Adrenal gland (tissue), 19 donors: Measurements from ENCODE around the gene RAB20. TPM values are rescaled to one million over a fixed set of nuclear protein-coding genes. Genes with fewer than 3 reads are reported as not detected.
"Not testable (repeated sequence)": the region's sequence is repeated elsewhere in the genome, so short reads cannot be mapped to it uniquely, and the experiment has no call there.

ENCODE experiments used
- DNase-seq, 7 donors: peaks; one replicate each; pipeline ENCODE4 v3.0.0-alpha.2; 2019 to 2020
- H3K27ac ChIP-seq, 5 donors: fragments of 200-600 bp; sonication (generic) in 4 of 5; 1 replicate in 3 of 5; 2 replicates in 2 of 5; pipeline versions ENCODE4 v1.5.1 to v1.8.0; 2016 to 2020; ENCODE audit warnings: mild to moderate bottlenecking in 1 of 5
- H3K27me3 ChIP-seq: fragments of 200-600 bp; 2 replicates; pipeline ENCODE4 v1.8.0; 2021
- H3K36me3 ChIP-seq, 2 donors: fragments of 200-600 bp; replicated peaks in 1 of 2; 1 replicate in 1 of 2; 2 replicates in 1 of 2; pipeline versions ENCODE4 v1.5.1 to v1.8.0; 2018 to 2022
- H3K4me1 ChIP-seq, 2 donors: fragments of 200-600 bp; replicated peaks in 1 of 2; 1 replicate in 1 of 2; 2 replicates in 1 of 2; pipeline versions ENCODE4 v1.5.1 to v1.8.0; 2018 to 2021
- H3K4me3 ChIP-seq, 4 donors: fragments of 200-600 bp; sonication (generic) in 3 of 4; one replicate each; pipeline ENCODE4 v1.5.1; 2016 to 2018
- H3K9me3 ChIP-seq, 3 donors: fragments of 200-600 bp; sonication (generic) in 1 of 3; replicated peaks in 1 of 3; 1 replicate in 2 of 3; 2 replicates in 1 of 3; pipeline versions ENCODE4 v1.5.1 to v1.8.0; 2016 to 2021
- POLR2A ChIP-seq, 2 donors: fragments of 450-650 bp; IDR thresholded peaks; one replicate each; pipeline ENCODE4 v1.6.1; 2017; ENCODE audit warnings: antibody characterized with exemption in 2 of 2, mild to moderate bottlenecking in 2 of 2, moderate library complexity in 1 of 2
- WGBS, 4 donors: extraction: QIAGEN DNeasy Blood & Tissue Kit in 2 of 4; methylation state at CpG; one replicate each; pipeline versions ENCODE4 v1.1.5 to v1.1.7; 2013 to 2017; 5-methylcytosine and 5-hydroxymethylcytosine counted together
- intact Hi-C, 2 donors: fragments of 100-400 bp; cut with DNase I; formaldehyde crosslinking; loops; one replicate each; pipeline versions ENCODE4 v1.14.1 to v1.15.0; 2022 to 2023
- long read RNA-seq, 10 donors: library from polyadenylated mRNA in 3 of 10; unstranded in 2 of 10; stranded (forward) in 1 of 10; transcript quantifications; one replicate each; pipeline ENCODE4 v2.0.0 and lab custom pipeline, GENCODE V29; 2021 to 2026
- polyA plus RNA-seq, 3 donors: library from polyadenylated mRNA; stranded (reverse); fragments of 200-250 nt in 2 of 3; fragments of 350-450 nt in 1 of 3; fragmentation: Illumina TruSeq in 1 of 3; extraction: RNeasy Lipid Tissue Mini Kit (QIAGEN cat#74804) in 1 of 3; gene quantifications; one replicate each; pipeline ENCODE4 v1.2.3, GENCODE V29; 2013 to 2014
- total RNA-seq, 9 donors: library from RNA; depleted of rRNA in 4 of 9; stranded (reverse); fragments of >200 nt in 4 of 9; fragments of 120-200 nt in 1 of 9; fragmentation: NEBNext Ultra II Directional in 1 of 9; extraction: Animal tissue kit (Norgen Biotek cat#: 25700) in 1 of 9; gene quantifications; one replicate each; pipeline versions ENCODE4 v1.1.0 to v1.2.4, GENCODE V29; 2013 to 2023
- TF ChIP-seq, protein P1 (sequence below), 6 experiments: fragments of 450-650 bp in 4 of 6; fragments of 200-600 bp in 2 of 6; sonication (generic) in 1 of 6; IDR thresholded peaks; 1 replicate in 5 of 6; 2 replicates in 1 of 6; pipeline versions ENCODE4 v1.5.1 to v1.8.0; 2016 to 2021; ENCODE audit warnings: antibody characterized with exemption in 6 of 6, mild to moderate bottlenecking in 2 of 6, moderate library complexity in 1 of 6
- donor health status: healthy with polysubstance abuse.
- donor health status: Bipolar disorder and iron deficiency.
- donor health status: DM: yes; HTN: yes; CAD: no.
- donor health status: DM: no; HTN: no; CAD: no.
- donor health status: DM: no; HTN: no; CAD: no.
- donor health status: DM: yes; HTN: yes; CAD: no.

RAB20 gene, protein sequence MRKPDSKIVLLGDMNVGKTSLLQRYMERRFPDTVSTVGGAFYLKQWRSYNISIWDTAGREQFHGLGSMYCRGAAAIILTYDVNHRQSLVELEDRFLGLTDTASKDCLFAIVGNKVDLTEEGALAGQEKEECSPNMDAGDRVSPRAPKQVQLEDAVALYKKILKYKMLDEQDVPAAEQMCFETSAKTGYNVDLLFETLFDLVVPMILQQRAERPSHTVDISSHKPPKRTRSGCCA
- total RNA-seq (100 to 1,000 TPM in 1 of 9 donors, 10 to 100 TPM in 8; 30.8 to 259 (median 48.2) TPM), polyA plus RNA-seq (10 to 100 TPM; 15.0 to 20.6 (median 20.5) TPM)
- long read RNA-seq, donor 1, transcript RAB20-201 (2 exons, 1,518 nt), result major isoform, 75 of 75 reads
- long read RNA-seq, donor 1, partial matches to known transcripts, result 0 of 75 reads
- long read RNA-seq, donor 1, other reads (novel, unspliced or antisense), result 0 of 75 reads
- long read RNA-seq, donor 2, transcript RAB20-201 (2 exons, 1,518 nt), result major isoform, 40 of 40 reads
- long read RNA-seq, donor 2, partial matches to known transcripts, result 0 of 40 reads
- long read RNA-seq, donor 2, other reads (novel, unspliced or antisense), result 0 of 40 reads
- long read RNA-seq, donor 3, transcript RAB20-201 (2 exons, 1,518 nt), result major isoform, 72 of 72 reads
- long read RNA-seq, donor 3, partial matches to known transcripts, result 0 of 72 reads
- long read RNA-seq, donor 3, other reads (novel, unspliced or antisense), result 0 of 72 reads
- long read RNA-seq, donor 4, transcript RAB20-201 (2 exons, 1,518 nt), result major isoform, 77 of 83 reads
- long read RNA-seq, donor 4, partial matches to known transcripts, result 1 of 83 reads
- long read RNA-seq, donor 4, other reads (novel, unspliced or antisense), result 5 of 83 reads
- long read RNA-seq, donor 5, transcript RAB20-201 (2 exons, 1,518 nt), result major isoform, 110 of 113 reads
- long read RNA-seq, donor 5, partial matches to known transcripts, result 0 of 113 reads
- long read RNA-seq, donor 5, other reads (novel, unspliced or antisense), result 3 of 113 reads
- long read RNA-seq, donor 6, transcript RAB20-201 (2 exons, 1,518 nt), result major isoform, 19 of 20 reads
- long read RNA-seq, donor 6, partial matches to known transcripts, result 0 of 20 reads
- long read RNA-seq, donor 6, other reads (novel, unspliced or antisense), result 1 of 20 reads
- long read RNA-seq, donor 7, transcript RAB20-201 (2 exons, 1,518 nt), result major isoform, 14 of 14 reads
- long read RNA-seq, donor 7, partial matches to known transcripts, result 0 of 14 reads
- long read RNA-seq, donor 7, other reads (novel, unspliced or antisense), result 0 of 14 reads
- long read RNA-seq, donor 8, transcript RAB20-201 (2 exons, 1,518 nt), result major isoform, 82 of 82 reads
- long read RNA-seq, donor 8, partial matches to known transcripts, result 0 of 82 reads
- long read RNA-seq, donor 8, other reads (novel, unspliced or antisense), result 0 of 82 reads
- long read RNA-seq, donor 9, transcript RAB20-201 (2 exons, 1,518 nt), result major isoform, 24 of 24 reads
- long read RNA-seq, donor 9, partial matches to known transcripts, result 0 of 24 reads
- long read RNA-seq, donor 9, other reads (novel, unspliced or antisense), result 0 of 24 reads
- long read RNA-seq, donor 10, transcript RAB20-201 (2 exons, 1,518 nt), result major isoform, 12 of 12 reads
- long read RNA-seq, donor 10, partial matches to known transcripts, result 0 of 12 reads
- long read RNA-seq, donor 10, other reads (novel, unspliced or antisense), result 0 of 12 reads

DNA sequence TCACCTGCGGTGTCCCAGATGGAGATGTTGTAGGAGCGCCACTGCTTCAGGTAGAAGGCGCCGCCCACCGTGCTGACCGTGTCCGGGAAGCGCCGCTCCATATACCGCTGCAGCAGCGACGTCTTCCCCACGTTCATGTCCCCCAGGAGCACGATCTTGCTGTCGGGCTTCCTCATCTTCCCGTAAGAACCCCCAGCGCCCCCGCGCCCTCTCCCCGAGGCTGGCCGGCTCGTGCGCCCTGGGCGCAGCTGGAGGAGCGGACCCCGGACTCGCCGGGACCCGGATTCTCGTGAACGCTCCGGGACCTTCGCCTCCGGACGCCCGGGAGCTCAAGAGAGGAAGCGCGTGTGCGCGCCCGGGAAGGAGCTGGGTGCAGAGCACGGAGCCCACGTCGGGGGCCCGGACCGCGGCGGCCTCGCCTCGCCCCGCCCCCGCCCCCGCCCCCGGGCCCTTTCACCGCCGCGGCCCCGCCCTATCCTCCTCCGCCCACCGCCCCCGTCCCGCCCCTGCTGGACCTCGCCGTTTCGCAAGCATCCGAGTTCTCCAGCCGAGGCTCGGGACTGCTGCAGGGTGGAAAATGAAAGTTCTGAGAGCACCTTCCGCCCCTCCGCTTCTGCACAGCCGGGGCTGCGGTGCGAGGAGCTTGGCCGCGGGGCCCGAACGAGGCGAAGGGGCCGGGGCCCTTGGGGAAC, at the start of gene RAB20:
RAB20 (minus strand) TSS at position 379 of the 692 bp plus-strand sequence; CDS start at position 176, 203 bp downstream.
- peak within 1 kb of the TSS; percentile 67 to 98 (median 90) for H3K4me3 ChIP-seq
- no peaks in the 10 kb centered on the region for H3K9me3 ChIP-seq
- H3K27me3 ChIP-seq, result no peaks in the 10 kb centered on the region
- H3K27ac ChIP-seq, result peak within 1 kb of the TSS; percentile 91 to 99 (median 98)
- DNase-seq, result peak; percentile 91 to 94 (median 94)
- intact Hi-C loops, result loop anchor here (5.0 to 10.0 kb wide), 2 partner anchors 44 to 107 kb away; no protein-coding TSS in a partner anchor
- peak; percentile 51 to 87 for TF ChIP-seq POLR2A (IDR thresholded peaks at IDR 0.05)
- TF ChIP-seq, protein P1, sequence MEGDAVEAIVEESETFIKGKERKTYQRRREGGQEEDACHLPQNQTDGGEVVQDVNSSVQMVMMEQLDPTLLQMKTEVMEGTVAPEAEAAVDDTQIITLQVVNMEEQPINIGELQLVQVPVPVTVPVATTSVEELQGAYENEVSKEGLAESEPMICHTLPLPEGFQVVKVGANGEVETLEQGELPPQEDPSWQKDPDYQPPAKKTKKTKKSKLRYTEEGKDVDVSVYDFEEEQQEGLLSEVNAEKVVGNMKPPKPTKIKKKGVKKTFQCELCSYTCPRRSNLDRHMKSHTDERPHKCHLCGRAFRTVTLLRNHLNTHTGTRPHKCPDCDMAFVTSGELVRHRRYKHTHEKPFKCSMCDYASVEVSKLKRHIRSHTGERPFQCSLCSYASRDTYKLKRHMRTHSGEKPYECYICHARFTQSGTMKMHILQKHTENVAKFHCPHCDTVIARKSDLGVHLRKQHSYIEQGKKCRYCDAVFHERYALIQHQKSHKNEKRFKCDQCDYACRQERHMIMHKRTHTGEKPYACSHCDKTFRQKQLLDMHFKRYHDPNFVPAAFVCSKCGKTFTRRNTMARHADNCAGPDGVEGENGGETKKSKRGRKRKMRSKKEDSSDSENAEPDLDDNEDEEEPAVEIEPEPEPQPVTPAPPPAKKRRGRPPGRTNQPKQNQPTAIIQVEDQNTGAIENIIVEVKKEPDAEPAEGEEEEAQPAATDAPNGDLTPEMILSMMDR (IDR thresholded peaks at IDR 0.05), result no peak
- 0 to 1% (median 0%) methylated on average over 16 to 79 of the region's 79 CpGs for WGBS, 4 donors
- H3K4me1 ChIP-seq, result peaks cover 37 to 52% of the 10 kb centered on the region in 2 donors
- H3K36me3 ChIP-seq, result peaks cover 0 to 3% of the 10 kb centered on the region in 2 donors

DNA sequence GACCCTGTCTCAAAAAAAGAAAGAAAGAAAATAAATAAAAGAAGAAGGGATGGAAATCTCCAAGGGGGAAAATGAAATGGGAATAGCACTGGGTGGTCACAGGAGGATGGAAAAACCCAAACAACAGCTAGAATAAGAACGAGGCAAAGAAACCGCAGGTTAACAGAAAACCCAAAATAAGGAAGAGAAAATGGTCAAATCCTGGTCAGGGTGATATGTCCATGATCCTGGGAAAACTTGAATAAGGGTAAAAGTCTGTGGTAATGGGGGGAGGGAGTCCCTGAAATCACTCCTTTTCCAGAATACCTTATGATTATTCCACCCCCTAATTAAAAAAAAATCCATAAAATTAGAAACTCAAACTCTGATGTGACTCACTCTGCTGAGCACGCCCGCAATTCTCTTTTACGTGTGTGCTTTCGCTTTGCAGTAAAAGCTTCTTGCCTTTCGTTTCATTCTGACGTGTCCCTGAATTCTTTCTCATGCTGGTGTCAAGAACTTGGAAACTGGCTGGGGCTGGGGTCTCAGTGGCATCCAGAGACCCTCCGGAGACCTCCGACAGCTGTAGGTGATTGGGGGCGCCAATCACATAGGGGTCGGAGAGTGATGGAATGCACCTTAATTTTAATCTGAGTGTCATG, 49.6 kb upstream of the RAB20 start:
- Histone ChIP-seq H3K4me3 (no peak overlapping the region), H3K27ac (no peak overlapping the region), H3K9me3 (no peaks in the 10 kb centered on the region), H3K27me3 (no peaks in the 10 kb centered on the region), H3K36me3 (no peaks in the 10 kb centered on the region), H3K4me1 (peaks cover 15 to 17% of the 10 kb centered on the region in 2 donors)
- TF ChIP-seq POLR2A (IDR thresholded peaks at IDR 0.05), result no peak
- TF ChIP-seq, protein P1 (IDR thresholded peaks at IDR 0.05), result no peak
- intact Hi-C loops, result no loop called here
- no peak for DNase-seq
- 82 to 83% (median 82%) methylated on average over 12 of the region's 12 CpGs for WGBS, 4 donors

DNA sequence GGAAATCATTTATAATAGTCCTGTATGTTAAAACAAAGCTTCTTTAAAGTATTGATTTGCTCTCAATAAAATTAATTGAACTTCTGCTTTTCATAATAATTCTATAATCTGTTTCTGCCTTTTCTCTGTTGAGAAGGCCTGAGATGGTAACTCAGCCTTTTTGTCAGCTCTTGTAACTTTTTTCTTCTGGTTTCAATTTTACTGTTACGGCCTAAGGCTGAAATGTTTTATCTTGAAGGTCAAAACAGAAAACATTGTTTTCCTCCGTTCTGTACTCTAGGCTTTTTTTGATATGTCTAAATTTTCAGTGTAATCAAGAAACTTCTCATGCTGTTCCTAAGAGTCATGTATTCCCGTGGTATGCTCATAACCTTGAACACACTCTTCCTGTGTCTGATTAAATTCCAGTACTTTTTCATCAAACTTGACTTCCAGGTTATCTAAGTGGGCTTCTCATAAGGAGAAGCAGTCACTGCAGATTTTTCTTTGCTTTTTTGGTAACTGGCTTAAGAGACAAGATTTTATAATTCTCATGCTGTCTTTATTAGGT, 46.2 kb upstream of the RAB20 start:
- no peaks in the 10 kb centered on the region for H3K27me3 ChIP-seq
- TF ChIP-seq, protein P1 (IDR thresholded peaks at IDR 0.05), result no peak
- TF ChIP-seq POLR2A (IDR thresholded peaks at IDR 0.05), result peak in 1 of 2 donors; percentile 24
- peak overlapping the region; percentile 12 to 79 (median 74) for H3K27ac ChIP-seq
- H3K36me3 ChIP-seq, result no peaks in the 10 kb centered on the region
- no peak overlapping the region for H3K4me3 ChIP-seq
- H3K9me3 ChIP-seq, result no peaks in the 10 kb centered on the region
- DNase-seq, result no peak
- H3K4me1 ChIP-seq, result peaks cover 10 to 12% of the 10 kb centered on the region in 2 donors
- intact Hi-C loops, result no loop called here
- 12 to 35% (median 26%) methylated on average over 3 of the region's 3 CpGs for WGBS, 4 donors

DNA sequence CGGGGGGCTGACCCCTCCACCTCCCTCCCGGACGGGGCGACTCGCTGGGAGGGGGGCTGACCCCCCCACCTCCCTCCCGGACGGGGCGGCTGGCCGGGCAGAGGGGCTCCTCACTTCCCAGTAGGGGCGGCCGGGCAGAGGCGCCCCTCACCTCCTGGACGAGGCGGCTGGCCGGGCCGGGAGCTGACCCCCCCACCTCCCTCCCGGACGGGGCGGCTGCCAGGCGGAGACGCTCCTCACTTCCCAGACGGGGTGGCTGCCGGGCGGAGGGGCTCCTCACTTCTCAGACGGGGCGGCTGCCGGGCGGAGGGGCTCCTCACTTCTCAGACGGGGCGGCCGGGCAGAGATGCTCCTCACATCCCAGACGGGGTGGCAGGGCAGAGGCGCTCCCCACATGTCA, 44.8 kb upstream of the RAB20 start:
- H3K9me3 ChIP-seq, H3K27ac ChIP-seq, H3K27me3 ChIP-seq, intact Hi-C loops, H3K4me3 ChIP-seq, H3K36me3 ChIP-seq, DNase-seq: not testable (repeated sequence)
- peaks cover 12 to 24% of the 10 kb centered on the region in 2 donors for H3K4me1 ChIP-seq
- 96 to 97% methylated on average over 13 to 27 of the region's 33 CpGs; no CpG with 5 or more reads in 2 of the 4 donors for WGBS, 4 donors
